ENCODE results near the gene CD2BP2.

DNA sequence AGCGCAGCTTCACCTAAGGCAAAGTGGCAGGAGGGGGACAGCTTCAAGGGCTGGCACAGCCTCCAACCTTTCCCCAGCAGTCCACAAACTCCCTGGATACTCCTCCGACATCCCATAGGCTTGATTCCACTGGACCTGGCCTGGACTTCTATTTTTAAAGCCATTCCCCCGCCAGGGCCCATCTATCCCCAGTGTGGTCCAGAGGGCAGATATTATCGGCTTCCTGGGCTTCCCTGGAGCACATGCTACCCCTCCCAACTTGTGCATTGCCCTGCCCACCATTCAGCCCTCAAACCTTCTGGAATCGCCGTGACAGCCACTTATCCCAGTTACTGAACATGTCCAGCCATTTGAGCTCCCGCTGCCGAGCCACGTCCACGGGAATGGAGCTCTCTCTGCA, 10.1 kb upstream of the CD2BP2 start:
- TF ChIP-seq ARHGAP35 (CRISPR knock-in tag; IDR thresholded peaks at IDR 0.05; ENCODE audit: borderline replicate concordance): no peak
- no peak for TF ChIP-seq ZNF577 (CRISPR knock-in tag; IDR thresholded peaks at IDR 0.05; ENCODE audit: borderline replicate concordance, low read depth)
- TF ChIP-seq MAFK (conservative IDR thresholded peaks at IDR 0.05 in 1 of 2, IDR thresholded peaks at IDR 0.05 in 1 of 2; ENCODE audit: low read length in 2 of 2): no peak
- no peak for TF ChIP-seq ZNF883 (CRISPR knock-in tag; IDR thresholded peaks at IDR 0.05; ENCODE audit: not compliant biosample characterization)
- TF ChIP-seq SRF (IDR thresholded peaks at IDR 0.05; ENCODE audit: low read depth, low read length): no peak
- no peak for TF ChIP-seq SUZ12 (IDR thresholded peaks at IDR 0.05; ENCODE audit: low read depth, low read length)
